Stimulated activated CD4-positive, alpha-beta T cell treated with anti-CD3 and anti-CD28 coated beads, TNF-alpha, amount 100 ng/mL, for 4 hours (primary cell): ENCODE data around the gene KRTAP23-1.

Experiments
- DNase-seq, 3 experiments: peaks; one replicate each; pipeline ENCODE4 v3.0.0-alpha.2; 2020; ENCODE audit warnings: low read depth in 3 of 3

Gene KRTAP23-1

GRCh38 chr21:30348506-30348905 is at the start of gene KRTAP23-1:
KRTAP23-1 (minus strand) TSS chr21:30348606; CDS start chr21:30348606, 0 bp downstream.
- DNase-seq = no peak

- no peak for DNase-seq
Observed at GRCh38 chr21:30395731-30396130, 47.3 kb upstream of the KRTAP23-1 start, which contains the start of gene KRTAP13-1. KRTAP13-1 (plus strand) TSS chr21:30396031; CDS start chr21:30396087, 56 bp downstream.

- DNase-seq = no peak
Observed at GRCh38 chr21:30391492-30392025, 43.2 kb upstream of the KRTAP23-1 start.

- no peak for DNase-seq
Observed at GRCh38 chr21:30382201-30382600, 33.8 kb upstream of the KRTAP23-1 start.

- no peak for DNase-seq
Observed at GRCh38 chr21:30372139-30372770, 23.8 kb upstream of the KRTAP23-1 start, which contains the start of gene KRTAP13-2. KRTAP13-2 (minus strand) TSS chr21:30372271; CDS start chr21:30372213, 58 bp downstream.

- no peak for DNase-seq
Observed at GRCh38 chr21:30355906-30356305, 7.5 kb upstream of the KRTAP23-1 start.

- no peak for DNase-seq
Observed at GRCh38 chr21:30354308-30355005, 6.1 kb upstream of the KRTAP23-1 start.

- no peak for DNase-seq
Observed at GRCh38 chr21:30351534-30351933, 3.1 kb upstream of the KRTAP23-1 start.

- DNase-seq = no peak
Observed at GRCh38 chr21:30349572-30349971, 1.2 kb upstream of the KRTAP23-1 start.

GRCh38 chr21:30345014-30345413 is 3.4 kb downstream of the KRTAP23-1 start:
- no peak for DNase-seq

- DNase-seq = no peak
Observed at GRCh38 chr21:30340714-30341573, 7.5 kb downstream of the KRTAP23-1 start.

- DNase-seq = no peak
Observed at GRCh38 chr21:30338717-30339116, 9.7 kb downstream of the KRTAP23-1 start.

- no peak for DNase-seq
Observed at GRCh38 chr21:30337772-30338171, 10.6 kb downstream of the KRTAP23-1 start.

GRCh38 chr21:30337276-30337744 is 11.1 kb downstream of the KRTAP23-1 start, which contains the start of gene KRTAP27-1:
KRTAP27-1 (minus strand) TSS chr21:30337694; CDS start chr21:30337668, 26 bp downstream.
- no peak for DNase-seq

GRCh38 chr21:30336596-30336995 is 11.8 kb downstream of the KRTAP23-1 start:
- no peak for DNase-seq

GRCh38 chr21:30333736-30334135 is 14.7 kb downstream of the KRTAP23-1 start:
- DNase-seq = no peak

- DNase-seq = no peak
Observed at GRCh38 chr21:30332681-30333080, 15.7 kb downstream of the KRTAP23-1 start.

- no peak for DNase-seq
Observed at GRCh38 chr21:30329203-30329875, 19.1 kb downstream of the KRTAP23-1 start.

- no peak for DNase-seq
Observed at GRCh38 chr21:30326390-30326789, 22.0 kb downstream of the KRTAP23-1 start.

GRCh38 chr21:30320215-30320614 is 28.2 kb downstream of the KRTAP23-1 start, which contains the start of gene KRTAP26-1:
KRTAP26-1 (minus strand) TSS chr21:30320315; CDS start chr21:30320035, 280 bp downstream.
- DNase-seq = no peak

GRCh38 chr21:30315701-30316100 is 32.7 kb downstream of the KRTAP23-1 start:
- DNase-seq = no peak
